Keratinocyte (primary cell): ENCODE results near the gene CYP4F22. TPM values are rescaled to one million over a fixed set of nuclear protein-coding genes. Genes with fewer than 3 reads are reported as not detected.

Experiments used
- DNase-seq: peaks from one replicate; pipeline ENCODE4 v3.0.0-alpha.2; 2011; ENCODE audit warnings: low read depth, missing footprints, low spot score
- FAIRE-seq: peaks from 2 replicates; lab custom pipeline; 2011; peaks lifted over from hg19 to GRCh38; lab: Jason Lieb, UNC
- H2AFZ ChIP-seq: 2 replicates; pipeline ENCODE4 v1.6.0; 2012; ENCODE audit warnings: low read length, control low read depth, inconsistent platforms; ENCODE audit not compliant: control insufficient read depth
- H3K27ac ChIP-seq: 2 replicates; pipeline ENCODE4 v1.5.1; 2011; ENCODE audit warnings: low read length; ENCODE audit not compliant: control insufficient read depth, insufficient read depth
- H3K27me3 ChIP-seq: 3 replicates; pipeline ENCODE4 v1.6.0; 2011; ENCODE audit warnings: low read length; ENCODE audit not compliant: control insufficient read depth, insufficient read depth; ENCODE audit errors: extremely low read depth
- H3K36me3 ChIP-seq, 2 experiments: 2 replicates in 1 of 2; 3 replicates in 1 of 2; pipeline ENCODE4 v1.5.1; 2011; ENCODE audit warnings: low read length in 2 of 2, mild to moderate bottlenecking in 1 of 2; ENCODE audit not compliant: control insufficient read depth in 2 of 2, insufficient read depth in 2 of 2; ENCODE audit errors: extremely low read depth in 1 of 2
- H3K4me1 ChIP-seq: 3 replicates; pipeline ENCODE4 v1.5.1; 2011; ENCODE audit warnings: low read length; ENCODE audit not compliant: control insufficient read depth, insufficient read depth; ENCODE audit errors: extremely low read depth
- H3K4me2 ChIP-seq: 3 replicates; pipeline ENCODE4 v1.6.0; 2011; ENCODE audit warnings: low read depth, low read length; ENCODE audit not compliant: control insufficient read depth, insufficient read depth; ENCODE audit errors: extremely low read depth
- H3K4me3 ChIP-seq, 3 experiments: fragments of 200-600 bp in 1 of 3; sonication (generic) in 1 of 3; 2 replicates in 2 of 3; 3 replicates in 1 of 3; pipeline ENCODE4 v1.5.1; 2011 to 2016; ENCODE audit warnings: low read length in 3 of 3, mild to moderate bottlenecking in 3 of 3, control low read depth in 2 of 3, inconsistent platforms in 1 of 3, low read depth in 1 of 3, mixed read lengths in 1 of 3, mixed run types in 1 of 3, moderate library complexity in 1 of 3; ENCODE audit not compliant: control insufficient read depth in 2 of 3, insufficient read depth in 2 of 3; ENCODE audit errors: extremely low read depth in 1 of 3
- H3K79me2 ChIP-seq: 2 replicates; pipeline ENCODE4 v1.6.0; 2012; ENCODE audit warnings: low read length; ENCODE audit not compliant: control insufficient read depth, insufficient read depth
- H3K9ac ChIP-seq: 3 replicates; pipeline ENCODE4 v1.6.0; 2011; ENCODE audit warnings: low read length; ENCODE audit not compliant: control insufficient read depth, insufficient read depth; ENCODE audit errors: extremely low read depth
- H3K9me1 ChIP-seq: 3 replicates; pipeline ENCODE4 v1.6.0; 2011; ENCODE audit warnings: low read length; ENCODE audit not compliant: control insufficient read depth, insufficient read depth; ENCODE audit errors: extremely low read depth
- H3K9me3 ChIP-seq: 2 replicates; pipeline ENCODE4 v1.5.1; 2012; ENCODE audit warnings: low read depth, low read length; ENCODE audit not compliant: control insufficient read depth
- H4K20me1 ChIP-seq: 3 replicates; pipeline ENCODE4 v1.6.0; 2011; ENCODE audit warnings: low read length; ENCODE audit not compliant: control insufficient read depth, insufficient read depth; ENCODE audit errors: extremely low read depth
- CTCF ChIP-seq, 3 experiments: IDR thresholded peaks in 1 of 3; conservative IDR thresholded peaks in 1 of 3; optimal IDR thresholded peaks in 1 of 3; 2 replicates in 2 of 3; 3 replicates in 1 of 3; pipeline versions ENCODE3 to v1.5.1; 2011; ENCODE audit warnings: low read length in 3 of 3, mild to moderate bottlenecking in 3 of 3, moderate library complexity in 2 of 3, control low read depth in 1 of 3, inconsistent platforms in 1 of 3; ENCODE audit not compliant: insufficient read depth in 2 of 3; ENCODE audit errors: extremely low read depth in 1 of 3
- EZH2 ChIP-seq: IDR thresholded peaks from one replicate; pipeline ENCODE4 v1.6.1; 2012; ENCODE audit warnings: inconsistent platforms, mild to moderate bottlenecking, low read length, moderate library complexity
- dilution Hi-C: fragments of 300-500 bp; cut with MboI; formaldehyde crosslinking; loops from one replicate; pipeline ENCODE4 v1.7.0; 2020; ENCODE audit warnings: low sequenced_read_pairs; ENCODE audit not compliant: extremely low pct_ligation_motif_present
- polyA plus RNA-seq, 5 experiments: library from polyadenylated mRNA; depleted of rRNA in 3 of 5; stranded (reverse) in 3 of 5; stranded (forward) in 1 of 5; unstranded in 1 of 5; fragments of >200 nt; gene quantifications; 1 replicate in 1 of 5; 2 replicates in 3 of 5; 3 replicates in 1 of 5; pipeline versions ENCODE4 v1.2.1 to v1.2.3, GENCODE V29; 2011 to 2012; ENCODE audit warnings: missing spikeins in 2 of 5, low read depth in 1 of 5, low replicate concordance in 1 of 5

The CYP4F22 gene
- polyA plus RNA-seq, 1 donor (not counting 4 experiments of a cell fraction or from before 2014, with no cell fraction given): 0.43 TPM

GRCh38 chr19:15525291-15525690 is 17.0 kb downstream of the CYP4F22 start:
- Histone ChIP-seq H3K9me3 (no peaks in the 10 kb centered on the region), H3K36me3 (no peaks in the 10 kb centered on the region), H3K9ac (no peak overlapping the region), H3K27ac (no peak overlapping the region), H2AFZ (no peak overlapping the region), H3K27me3 (no peaks in the 10 kb centered on the region), H4K20me1 (no peaks in the 10 kb centered on the region), H3K9me1 (no peaks in the 10 kb centered on the region), H3K4me1 (no peaks in the 10 kb centered on the region), H3K4me2 (no peak overlapping the region), H3K79me2 (no peaks in the 10 kb centered on the region), H3K4me3 (no peak overlapping the region)
- TF ChIP-seq EZH2 (no peak), CTCF (optimal IDR thresholded peaks at IDR 0.05 in 1 of 3, IDR thresholded peaks at IDR 0.05 in 1 of 3, conservative IDR thresholded peaks at IDR 0.05 in 1 of 3; ENCODE audit: extremely low read depth in 1 of 3, insufficient read depth in 2 of 3, low read length in 3 of 3) (no peak)
- FAIRE-seq: no peak
- DNase-seq: no peak
- dilution Hi-C loops: no loop called here

GRCh38 chr19:15526408-15526807 is 18.1 kb downstream of the CYP4F22 start:
- TF ChIP-seq EZH2 (no peak), CTCF (optimal IDR thresholded peaks at IDR 0.05 in 1 of 3, IDR thresholded peaks at IDR 0.05 in 1 of 3, conservative IDR thresholded peaks at IDR 0.05 in 1 of 3; ENCODE audit: extremely low read depth in 1 of 3, insufficient read depth in 2 of 3, low read length in 3 of 3) (no peak)
- Histone ChIP-seq H3K4me3 (no peak overlapping the region), H3K79me2 (no peaks in the 10 kb centered on the region), H3K9ac (no peak overlapping the region), H4K20me1 (no peaks in the 10 kb centered on the region), H3K9me1 (no peaks in the 10 kb centered on the region), H3K27ac (no peak overlapping the region), H3K4me1 (no peaks in the 10 kb centered on the region), H3K4me2 (no peak overlapping the region), H3K27me3 (no peaks in the 10 kb centered on the region), H3K36me3 (no peaks in the 10 kb centered on the region), H3K9me3 (no peaks in the 10 kb centered on the region), H2AFZ (no peak overlapping the region)
- DNase-seq (no peak), FAIRE-seq (no peak)
- dilution Hi-C loops: no loop called here
